ENCODE data around the gene AGK. TPM values are rescaled to one million over a fixed set of nuclear protein-coding genes. Genes with fewer than 3 reads are reported as not detected.
"Not testable (repeated sequence)": the region's sequence is repeated elsewhere in the genome, so short reads cannot be mapped to it uniquely, and the experiment has no call there.

Gene AGK
- total RNA-seq, 1 donor from 2014 or later: 23.0 TPM

GRCh38 chr7:141686074-141686473 is 134.9 kb downstream of the AGK start:
- DNase-seq: no peak

- DNase-seq: peak; percentile 11
Observed at GRCh38 chr7:141686670-141687069, 135.5 kb downstream of the AGK start.

- DNase-seq: no peak
Observed at GRCh38 chr7:141688043-141688442, 136.8 kb downstream of the AGK start.

- not testable (repeated sequence) for DNase-seq
Observed at GRCh38 chr7:141689072-141689825, 138.0 kb downstream of the AGK start.

DNA sequence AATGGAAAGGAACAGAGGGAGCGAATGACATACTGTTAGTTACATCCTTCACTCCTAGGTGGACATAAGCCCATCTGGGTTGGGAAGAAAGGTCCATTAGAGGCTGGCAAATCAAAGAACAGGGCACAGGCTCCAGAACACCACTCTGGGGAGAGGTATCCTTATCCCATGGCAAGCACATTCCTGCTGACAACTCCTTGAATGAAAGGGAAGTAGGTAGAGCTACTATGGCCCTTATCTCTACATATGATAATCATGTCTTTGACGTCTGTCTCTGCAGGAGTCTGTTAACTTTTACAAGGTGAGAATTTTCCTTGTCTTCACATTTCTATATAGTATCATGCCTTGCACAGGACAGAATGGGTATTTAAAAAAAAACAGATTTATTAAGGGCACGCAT is 140.3 kb downstream of the AGK start:
- DNase-seq: no peak

- DNase-seq: no peak
Observed at GRCh38 chr7:141691961-141692360, 140.8 kb downstream of the AGK start.

DNA sequence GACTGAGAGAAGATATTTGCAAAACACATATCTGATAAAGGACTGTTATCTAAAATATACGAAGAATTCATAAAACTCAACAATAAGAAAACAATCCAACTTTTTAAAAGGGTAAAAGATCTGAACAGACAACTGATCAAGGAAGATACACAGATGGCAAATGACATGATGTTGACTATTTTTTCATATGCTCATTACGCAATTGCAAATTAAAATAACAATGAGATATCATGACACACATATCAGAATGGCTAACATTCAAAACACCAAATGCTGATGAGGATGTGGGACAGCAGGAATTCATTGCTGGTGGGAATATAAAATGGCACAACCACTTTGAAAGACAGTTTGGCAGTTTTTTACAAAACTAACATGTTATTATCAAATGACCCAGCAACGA is 141.9 kb downstream of the AGK start:
- DNase-seq: no peak

GRCh38 chr7:141695803-141696289 is 144.6 kb downstream of the AGK start:
- DNase-seq: no peak

DNA sequence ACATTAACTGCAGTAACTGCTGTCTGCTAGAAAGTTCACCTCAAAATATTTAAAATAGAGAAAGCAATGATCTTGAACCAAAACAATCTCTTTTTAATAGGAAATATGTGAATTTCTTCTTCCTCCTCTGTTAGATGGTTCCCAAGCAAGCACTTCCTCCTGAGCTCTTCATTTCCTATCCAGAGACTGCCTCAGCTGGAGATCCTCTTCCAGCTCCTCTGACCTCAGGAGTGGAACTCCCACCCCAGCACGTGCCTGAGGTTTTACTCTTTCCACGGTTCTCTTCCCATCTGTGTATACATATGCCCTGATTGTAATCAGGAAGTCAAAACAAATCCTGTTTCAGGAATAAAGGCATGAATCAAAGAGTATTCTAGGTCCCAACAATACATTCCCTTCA is 145.1 kb downstream of the AGK start:
- peak; percentile 43 for DNase-seq

- peak; percentile 71 for DNase-seq
Observed at GRCh38 chr7:141697211-141697871, 146.1 kb downstream of the AGK start.

DNA sequence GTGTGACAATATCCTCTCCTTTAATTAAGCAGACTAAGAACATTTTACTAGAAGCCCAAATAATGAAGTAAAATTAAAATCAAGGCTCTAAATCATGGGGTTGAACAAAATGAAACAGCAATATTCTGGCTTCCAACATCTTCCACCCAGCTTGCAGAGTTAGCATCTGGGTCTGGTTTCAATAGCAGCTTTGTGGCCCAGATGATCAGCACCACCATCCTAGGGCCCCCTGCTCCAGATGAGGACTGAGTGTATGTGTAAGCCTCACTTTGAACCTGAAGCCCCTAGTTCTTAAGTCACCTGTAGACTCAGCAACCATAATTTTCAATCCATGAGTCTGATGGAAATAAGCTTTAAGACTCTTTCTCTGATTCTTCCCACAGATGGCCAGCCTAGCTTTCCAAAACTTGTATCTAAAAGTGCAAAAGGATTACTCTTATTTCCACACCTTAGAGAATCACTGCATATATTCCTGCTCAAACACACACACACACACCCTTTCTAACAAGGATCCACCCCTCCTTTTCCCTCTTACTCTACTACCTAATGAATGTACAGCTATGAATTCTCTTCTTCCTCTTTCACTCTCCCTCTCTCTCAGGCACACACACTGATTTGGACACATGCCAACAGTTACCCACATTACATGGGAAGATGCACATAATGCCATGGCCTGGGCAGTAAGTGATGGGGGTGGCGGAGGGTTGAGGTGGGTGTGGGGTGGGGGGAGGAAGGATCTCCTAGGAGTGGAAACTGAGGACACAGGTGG is 147.2 kb downstream of the AGK start:
- DNase-seq: no peak

GRCh38 chr7:141699860-141700259 is 148.7 kb downstream of the AGK start:
- no peak for DNase-seq

- no peak for DNase-seq
Observed at GRCh38 chr7:141700296-141700847, 149.2 kb downstream of the AGK start.

DNA sequence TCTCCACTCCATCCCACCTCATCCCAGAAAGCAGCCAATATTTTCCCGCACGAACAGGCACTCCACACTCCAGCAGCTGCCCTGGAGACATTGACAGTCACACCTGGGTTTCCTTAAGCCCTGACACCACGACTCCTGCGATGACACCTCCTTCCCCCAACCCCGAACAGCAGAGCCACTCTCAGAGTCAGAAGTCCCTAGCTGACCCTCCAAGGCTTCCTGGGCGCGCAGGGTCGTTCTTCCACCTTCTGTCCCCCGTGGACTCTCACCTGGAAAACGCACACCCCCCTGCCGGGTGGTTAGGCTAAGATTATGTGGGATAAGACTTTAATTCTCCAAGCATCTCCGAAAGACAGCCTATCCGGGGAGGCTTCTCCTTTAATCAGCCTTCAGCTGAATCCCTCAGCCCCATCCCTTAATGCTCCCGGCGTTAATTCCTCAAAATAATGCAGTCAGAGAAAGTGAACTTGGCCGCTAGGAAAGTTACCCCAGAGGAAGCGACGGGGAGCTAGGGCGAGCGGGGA is 149.7 kb downstream of the AGK start:
- peak; percentile 29 for DNase-seq

DNA sequence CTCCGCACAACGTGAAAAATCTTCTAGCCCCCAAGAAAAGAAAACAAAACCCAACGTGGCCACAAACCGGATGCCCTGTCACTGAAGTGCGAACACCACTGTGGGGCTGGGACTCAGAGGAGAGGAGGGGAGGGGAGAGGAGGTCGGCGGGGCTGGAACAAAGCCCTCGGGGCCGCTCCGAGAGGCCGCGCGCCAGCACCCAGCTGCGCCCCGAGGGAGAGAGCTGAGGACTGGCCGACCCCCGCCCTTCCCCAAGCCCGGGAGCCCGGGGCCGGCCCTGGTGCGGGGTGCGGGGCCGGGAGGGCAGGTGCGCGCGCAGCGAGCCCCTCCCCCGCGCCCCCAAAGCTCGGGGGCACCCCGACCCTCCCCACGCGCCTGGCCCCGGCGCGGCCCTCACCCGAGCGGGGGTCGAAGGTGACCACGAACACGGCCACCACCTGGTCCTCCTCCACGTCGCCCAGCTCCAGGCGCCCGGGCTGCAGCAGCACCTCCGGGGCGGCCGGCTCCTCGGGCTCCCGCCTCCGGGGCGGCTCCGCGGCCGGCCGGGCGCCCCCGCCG is 150.4 kb downstream of the AGK start:
- DNase-seq: peak; percentile 58

- DNase-seq: peak; percentile 64
Observed at GRCh38 chr7:141702047-141702567, 150.9 kb downstream of the AGK start, which contains the start of gene DENND11. Gene DENND11 (minus strand): TSS chr7:141702166. CDS start chr7:141702153, 13 bp downstream.

DNA sequence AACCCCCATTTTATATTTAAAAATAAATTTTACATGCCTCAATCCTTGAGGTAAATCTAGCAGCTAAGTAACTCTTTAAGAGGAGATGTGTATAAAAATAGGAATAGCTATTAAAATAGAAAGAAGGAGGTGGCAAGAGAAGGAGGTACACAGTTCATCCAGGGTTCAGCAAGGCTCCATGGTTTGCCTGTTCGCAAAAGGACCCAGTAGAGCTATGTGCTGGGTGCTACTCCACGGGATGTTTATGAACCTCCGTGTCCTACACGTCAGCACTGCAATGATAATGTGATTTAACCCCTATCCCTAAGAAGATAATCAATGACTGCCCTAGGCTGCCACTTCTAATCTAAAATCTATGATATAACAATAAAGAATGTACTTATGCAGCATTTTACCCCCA is 151.7 kb downstream of the AGK start:
- no peak for DNase-seq

DNA sequence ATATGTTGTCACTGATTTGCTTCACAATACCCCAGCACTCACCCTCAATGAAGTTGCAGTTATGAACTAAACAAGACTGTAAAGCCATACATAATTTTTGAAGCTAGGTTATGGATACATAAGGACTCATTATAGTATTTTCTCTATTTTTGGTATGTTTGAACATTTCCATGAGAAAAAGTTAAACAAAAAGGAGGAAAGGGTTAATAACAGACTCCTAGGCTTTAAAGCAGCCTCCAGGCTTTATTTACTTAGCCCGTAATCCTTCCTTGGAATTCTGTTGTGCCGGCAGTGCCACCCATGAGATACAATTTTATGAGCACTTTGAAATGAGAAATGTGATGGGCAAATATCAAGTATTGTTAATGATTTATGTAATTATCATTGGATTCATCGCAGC is 152.9 kb downstream of the AGK start:
- no peak for DNase-seq

DNA sequence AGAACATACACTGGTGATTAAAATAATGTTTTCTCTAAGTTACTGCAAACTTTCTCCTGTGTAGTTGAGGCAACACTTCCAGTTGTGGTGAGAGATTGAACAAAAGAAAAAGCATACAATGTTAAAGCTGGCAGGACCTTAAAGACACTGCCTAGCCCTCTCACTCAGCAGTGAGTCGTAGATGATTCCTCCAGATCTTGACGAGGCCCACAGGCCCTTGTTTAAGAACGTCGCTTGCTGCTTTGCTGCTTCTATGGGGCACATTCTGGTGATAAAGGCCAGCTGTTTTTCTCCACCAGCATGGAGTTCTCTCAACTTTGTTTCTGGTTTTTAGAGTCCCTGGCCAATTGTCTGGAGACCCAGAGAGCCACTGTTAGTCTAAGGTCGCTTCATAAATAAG is 153.5 kb downstream of the AGK start:
- no peak for DNase-seq
